ENCODE data around the gene C7.

The C7 gene

DNA sequence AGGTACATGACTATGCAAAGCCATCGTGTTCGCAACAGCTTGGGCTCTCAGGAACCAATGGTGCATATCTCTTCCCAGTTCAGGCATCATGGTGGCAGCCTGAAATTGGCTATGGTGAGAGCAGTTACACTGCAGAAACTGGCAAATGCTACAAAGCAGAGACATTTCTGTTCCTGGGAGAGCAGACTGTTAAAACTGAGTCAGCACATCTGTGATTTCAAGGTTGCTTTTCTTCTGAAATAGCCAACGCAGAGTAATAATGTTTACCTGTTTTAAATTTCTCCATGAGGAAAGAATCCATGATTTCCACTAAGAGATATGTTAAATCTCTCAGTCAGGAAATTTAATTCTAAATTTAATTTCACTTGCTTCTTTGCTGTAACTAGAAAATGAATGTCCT lies 47.8 kb downstream of the C7 start:
- in situ Hi-C loops (cut with MboI; ENCODE audit: low sequenced_read_pairs, unreplicated experiment): no loop called here
- DNase-seq (ENCODE audit: low spot score): no peak
- TF ChIP-seq, protein P1, sequence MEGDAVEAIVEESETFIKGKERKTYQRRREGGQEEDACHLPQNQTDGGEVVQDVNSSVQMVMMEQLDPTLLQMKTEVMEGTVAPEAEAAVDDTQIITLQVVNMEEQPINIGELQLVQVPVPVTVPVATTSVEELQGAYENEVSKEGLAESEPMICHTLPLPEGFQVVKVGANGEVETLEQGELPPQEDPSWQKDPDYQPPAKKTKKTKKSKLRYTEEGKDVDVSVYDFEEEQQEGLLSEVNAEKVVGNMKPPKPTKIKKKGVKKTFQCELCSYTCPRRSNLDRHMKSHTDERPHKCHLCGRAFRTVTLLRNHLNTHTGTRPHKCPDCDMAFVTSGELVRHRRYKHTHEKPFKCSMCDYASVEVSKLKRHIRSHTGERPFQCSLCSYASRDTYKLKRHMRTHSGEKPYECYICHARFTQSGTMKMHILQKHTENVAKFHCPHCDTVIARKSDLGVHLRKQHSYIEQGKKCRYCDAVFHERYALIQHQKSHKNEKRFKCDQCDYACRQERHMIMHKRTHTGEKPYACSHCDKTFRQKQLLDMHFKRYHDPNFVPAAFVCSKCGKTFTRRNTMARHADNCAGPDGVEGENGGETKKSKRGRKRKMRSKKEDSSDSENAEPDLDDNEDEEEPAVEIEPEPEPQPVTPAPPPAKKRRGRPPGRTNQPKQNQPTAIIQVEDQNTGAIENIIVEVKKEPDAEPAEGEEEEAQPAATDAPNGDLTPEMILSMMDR (IDR thresholded peaks at IDR 0.05; ENCODE audit: borderline replicate concordance, control extremely low read depth, extremely low read depth, insufficient read depth, missing control alignments): no peak

GRCh38 chr5:40958811-40959210 lies 49.5 kb downstream of the C7 start:
- TF ChIP-seq, protein P1 (IDR thresholded peaks at IDR 0.05; ENCODE audit: borderline replicate concordance, control extremely low read depth, extremely low read depth, insufficient read depth, missing control alignments): no peak
- DNase-seq (ENCODE audit: low spot score): no peak
- in situ Hi-C loops (cut with MboI; ENCODE audit: low sequenced_read_pairs, unreplicated experiment): no loop called here

- TF ChIP-seq, protein P1 (IDR thresholded peaks at IDR 0.05; ENCODE audit: borderline replicate concordance, control extremely low read depth, extremely low read depth, insufficient read depth, missing control alignments): no peak
- in situ Hi-C loops (cut with MboI; ENCODE audit: low sequenced_read_pairs, unreplicated experiment): no loop called here
- DNase-seq (ENCODE audit: low spot score): no peak
These were observed 50.7 kb downstream of the C7 start for GRCh38 chr5:40960037-40960436.

GRCh38 chr5:40962207-40962955 lies 53.1 kb downstream of the C7 start:
- DNase-seq (ENCODE audit: low spot score): no peak
- TF ChIP-seq, protein P1 (IDR thresholded peaks at IDR 0.05; ENCODE audit: borderline replicate concordance, control extremely low read depth, extremely low read depth, insufficient read depth, missing control alignments): no peak
- in situ Hi-C loops (cut with MboI; ENCODE audit: low sequenced_read_pairs, unreplicated experiment): no loop called here

DNA sequence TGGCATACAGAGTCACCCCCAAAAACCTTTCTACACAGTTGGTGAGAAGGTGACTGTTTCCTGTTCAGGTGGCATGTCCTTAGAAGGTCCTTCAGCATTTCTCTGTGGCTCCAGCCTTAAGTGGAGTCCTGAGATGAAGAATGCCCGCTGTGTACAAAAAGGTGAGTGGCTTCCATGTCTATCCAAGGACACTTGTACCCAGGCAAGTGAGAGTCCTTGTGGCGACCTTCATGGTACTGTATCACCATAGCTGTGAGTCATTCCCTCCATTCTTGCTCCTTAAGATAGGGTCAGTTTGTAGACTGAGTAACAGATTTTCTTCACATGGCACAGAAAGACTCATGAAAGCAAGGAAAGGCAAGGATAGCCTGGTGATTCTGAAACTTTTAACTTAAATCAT lies 63.1 kb downstream of the C7 start:
- no peak for DNase-seq (ENCODE audit: low spot score)
- in situ Hi-C loops (cut with MboI; ENCODE audit: low sequenced_read_pairs, unreplicated experiment): no loop called here
- TF ChIP-seq, protein P1 (IDR thresholded peaks at IDR 0.05; ENCODE audit: borderline replicate concordance, control extremely low read depth, extremely low read depth, insufficient read depth, missing control alignments): no peak

- no peak for DNase-seq (ENCODE audit: low spot score)
- in situ Hi-C loops (cut with MboI; ENCODE audit: low sequenced_read_pairs, unreplicated experiment): no loop called here
- TF ChIP-seq, protein P1 (IDR thresholded peaks at IDR 0.05; ENCODE audit: borderline replicate concordance, control extremely low read depth, extremely low read depth, insufficient read depth, missing control alignments): no peak
These were observed 64.2 kb downstream of the C7 start for GRCh38 chr5:40973364-40974004.

Data from GM13976 (cell line).